Immature natural killer cell (primary cell): Measurements from ENCODE around the gene TRIO. TPM values are rescaled to one million over a fixed set of nuclear protein-coding genes. Genes with fewer than 3 reads are reported as not detected.

Experiments used
- DNase-seq, 3 donors: peaks; one replicate each; pipeline ENCODE4 v3.0.0; 2022; ENCODE audit warnings: mixed read lengths in 1 of 3
- H3K27ac Mint-ChIP-seq, 6 donors: one replicate each; pipeline ENCODE4 v1.8.0; 2020; ENCODE audit warnings: mixed read lengths in 6 of 6, mild to moderate bottlenecking in 5 of 6, inconsistent platforms in 4 of 6, moderate library complexity in 3 of 6
- H3K27me3 Mint-ChIP-seq, 3 donors: one replicate each; pipeline ENCODE4 v1.8.0; 2020 to 2021; ENCODE audit warnings: low read depth in 3 of 3, mild to moderate bottlenecking in 3 of 3, mixed read lengths in 3 of 3, moderate library complexity in 3 of 3, inconsistent platforms in 1 of 3
- H3K36me3 Mint-ChIP-seq, 3 donors: one replicate each; pipeline ENCODE4 v1.8.0; 2020; ENCODE audit warnings: mixed read lengths in 3 of 3, inconsistent platforms in 2 of 3, mild to moderate bottlenecking in 2 of 3
- H3K4me1 Mint-ChIP-seq, 2 donors: one replicate each; pipeline ENCODE4 v1.8.0; 2020; ENCODE audit warnings: inconsistent platforms in 2 of 2, mild to moderate bottlenecking in 2 of 2, mixed read lengths in 2 of 2, moderate library complexity in 1 of 2
- H3K4me3 Mint-ChIP-seq, 5 donors: one replicate each; pipeline ENCODE4 v1.8.0; 2020; ENCODE audit warnings: mild to moderate bottlenecking in 5 of 5, mixed read lengths in 5 of 5, inconsistent platforms in 3 of 5, moderate library complexity in 3 of 5
- H3K9me3 Mint-ChIP-seq, 6 donors: one replicate each; pipeline ENCODE4 v1.8.0; 2020; ENCODE audit warnings: mild to moderate bottlenecking in 6 of 6, mixed read lengths in 6 of 6, inconsistent platforms in 4 of 6, moderate library complexity in 3 of 6
- polyA plus RNA-seq, 3 donors: library from polyadenylated mRNA; unstranded; fragments of 300-500 nt; fragmentation: Illumina TruSeq; gene quantifications; one replicate each; pipeline ENCODE4 v1.2.3, GENCODE V29; 2021

The TRIO gene
- polyA plus RNA-seq, 3 donors from 2014 or later = 0.70 to 2.3 (median 1.2) TPM

DNA sequence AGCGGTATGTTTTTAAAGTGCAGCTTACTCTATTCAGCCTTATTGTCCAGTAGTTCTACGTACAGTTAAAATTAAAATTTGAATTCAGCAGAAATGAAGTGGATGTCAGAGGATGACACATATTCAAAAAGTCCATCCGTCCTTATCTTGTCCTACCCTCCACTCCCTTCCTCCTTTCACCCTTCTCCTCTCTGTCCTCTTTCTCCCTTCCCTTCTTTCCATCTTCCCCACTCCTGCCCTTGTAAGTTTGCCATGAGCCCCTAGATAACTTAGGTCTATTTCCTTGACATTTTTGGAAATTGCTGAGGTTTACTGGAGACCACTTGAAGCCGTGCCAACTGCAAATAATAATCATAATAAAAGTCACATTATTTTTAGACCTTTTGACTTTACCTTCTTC is 67.6 kb downstream of the TRIO start:
- Mint-ChIP-seq H3K9me3 (no peaks in the 10 kb centered on the region), H3K27me3 (peaks cover 0 to 6% (median 1%) of the 10 kb centered on the region in 3 donors), H3K4me1 (peaks cover 39 to 54% of the 10 kb centered on the region in 2 donors), H3K36me3 (no peaks in the 10 kb centered on the region), H3K4me3 (no peak overlapping the region), H3K27ac (no peak overlapping the region)
- DNase-seq = no peak

DNA sequence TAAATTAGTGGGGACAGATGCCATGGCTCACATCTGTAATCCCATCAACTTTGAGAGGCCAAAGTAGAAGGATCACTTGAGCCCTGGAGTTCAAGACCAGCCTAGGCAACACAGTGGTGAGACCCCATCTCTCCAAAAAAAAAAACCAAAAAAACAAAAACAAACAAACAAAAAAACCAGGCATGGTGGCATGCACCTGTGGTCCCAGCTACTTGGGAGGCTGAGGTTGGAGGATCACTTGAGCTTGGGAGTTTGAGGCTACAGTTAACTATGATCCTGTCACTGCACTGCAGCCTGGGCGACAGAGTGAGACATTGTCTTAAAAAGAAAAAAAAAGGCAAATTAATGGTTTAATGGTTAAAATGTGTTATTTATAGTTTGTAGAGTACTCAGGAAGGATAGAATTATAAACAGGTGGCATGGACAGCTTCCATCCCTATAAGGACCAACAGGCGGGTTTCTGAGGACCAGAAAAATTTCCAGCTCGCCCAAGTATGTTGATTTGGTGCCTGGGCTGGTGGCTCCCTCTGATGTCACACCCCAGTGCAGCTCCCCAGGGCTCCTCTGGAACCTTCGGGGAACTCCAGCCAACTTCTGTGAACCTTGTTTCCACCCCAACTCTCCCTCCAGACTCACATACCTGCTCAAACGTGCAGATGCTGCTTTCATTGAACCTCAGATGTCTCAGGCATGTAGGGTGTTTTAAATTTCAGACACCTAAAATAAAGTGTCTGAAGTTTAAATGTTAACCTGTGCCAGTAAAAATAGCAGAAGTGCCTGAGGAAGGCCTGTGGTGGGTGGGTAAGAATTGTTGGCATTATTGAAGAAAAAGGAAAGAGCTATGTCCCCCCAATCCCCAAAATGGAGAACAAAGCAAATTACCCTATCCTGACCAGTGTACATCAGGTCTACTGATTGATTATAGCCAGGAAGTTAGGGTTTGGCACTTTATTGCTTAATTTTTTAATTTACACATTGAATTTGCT is 69.0 kb downstream of the TRIO start:
- Mint-ChIP-seq H3K27me3 (peaks cover 0 to 7% (median 2%) of the 10 kb centered on the region in 3 donors), H3K9me3 (no peaks in the 10 kb centered on the region), H3K36me3 (no peaks in the 10 kb centered on the region), H3K27ac (peak overlapping the region in 3 of 6 donors; percentile 10 to 25 (median 13)), H3K4me3 (no peak overlapping the region), H3K4me1 (peaks cover 29 to 42% of the 10 kb centered on the region in 2 donors)
- DNase-seq = no peak

DNA sequence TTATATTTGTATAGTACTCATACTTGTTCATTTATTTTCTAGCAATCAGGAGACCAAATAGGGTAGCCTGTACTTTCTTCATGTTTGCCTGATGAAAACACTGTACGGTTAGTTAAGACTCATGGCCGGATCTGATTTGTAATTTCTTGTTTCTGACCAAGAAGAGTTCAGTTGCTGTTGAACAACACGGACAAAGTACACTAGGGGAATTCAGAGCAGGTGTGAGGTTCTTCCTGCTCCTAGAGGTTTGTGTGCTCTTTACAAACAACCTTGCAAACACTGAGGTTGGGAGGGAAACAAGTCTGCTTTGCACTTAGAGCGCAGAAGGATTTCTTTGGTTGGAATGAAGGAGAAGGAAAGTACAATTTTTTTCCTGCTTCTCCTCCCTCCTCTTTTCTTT is 69.7 kb downstream of the TRIO start:
- Mint-ChIP-seq H3K27me3 (peaks cover 0 to 7% (median 2%) of the 10 kb centered on the region in 3 donors), H3K27ac (peak overlapping the region in 4 of 6 donors; percentile 10 to 46 (median 28)), H3K4me1 (peaks cover 21 to 42% of the 10 kb centered on the region in 2 donors), H3K9me3 (no peaks in the 10 kb centered on the region), H3K36me3 (no peaks in the 10 kb centered on the region), H3K4me3 (no peak overlapping the region)
- no peak for DNase-seq

DNA sequence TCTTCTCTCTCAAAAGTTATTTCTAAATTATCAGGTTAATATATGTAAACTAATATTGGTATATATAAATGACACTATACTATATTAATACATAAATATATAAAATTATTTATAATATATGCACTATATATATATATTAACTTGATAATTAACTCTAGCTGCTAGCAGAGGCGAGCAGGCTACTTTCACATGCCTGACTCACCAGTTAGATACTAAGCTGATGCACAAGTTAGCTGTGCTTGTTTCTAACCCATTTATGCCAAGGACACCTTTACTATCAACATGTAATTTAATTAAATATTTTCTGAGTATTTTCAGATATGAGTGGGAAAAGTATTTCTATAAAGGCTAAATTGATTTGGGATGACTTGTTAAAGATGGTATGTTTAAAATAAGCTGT is 70.1 kb downstream of the TRIO start:
- Mint-ChIP-seq H3K4me1 (peaks cover 21 to 42% of the 10 kb centered on the region in 2 donors), H3K9me3 (no peaks in the 10 kb centered on the region), H3K4me3 (no peak overlapping the region), H3K36me3 (no peaks in the 10 kb centered on the region), H3K27me3 (peaks cover 0 to 7% (median 2%) of the 10 kb centered on the region in 3 donors), H3K27ac (no peak overlapping the region)
- DNase-seq = no peak

DNA sequence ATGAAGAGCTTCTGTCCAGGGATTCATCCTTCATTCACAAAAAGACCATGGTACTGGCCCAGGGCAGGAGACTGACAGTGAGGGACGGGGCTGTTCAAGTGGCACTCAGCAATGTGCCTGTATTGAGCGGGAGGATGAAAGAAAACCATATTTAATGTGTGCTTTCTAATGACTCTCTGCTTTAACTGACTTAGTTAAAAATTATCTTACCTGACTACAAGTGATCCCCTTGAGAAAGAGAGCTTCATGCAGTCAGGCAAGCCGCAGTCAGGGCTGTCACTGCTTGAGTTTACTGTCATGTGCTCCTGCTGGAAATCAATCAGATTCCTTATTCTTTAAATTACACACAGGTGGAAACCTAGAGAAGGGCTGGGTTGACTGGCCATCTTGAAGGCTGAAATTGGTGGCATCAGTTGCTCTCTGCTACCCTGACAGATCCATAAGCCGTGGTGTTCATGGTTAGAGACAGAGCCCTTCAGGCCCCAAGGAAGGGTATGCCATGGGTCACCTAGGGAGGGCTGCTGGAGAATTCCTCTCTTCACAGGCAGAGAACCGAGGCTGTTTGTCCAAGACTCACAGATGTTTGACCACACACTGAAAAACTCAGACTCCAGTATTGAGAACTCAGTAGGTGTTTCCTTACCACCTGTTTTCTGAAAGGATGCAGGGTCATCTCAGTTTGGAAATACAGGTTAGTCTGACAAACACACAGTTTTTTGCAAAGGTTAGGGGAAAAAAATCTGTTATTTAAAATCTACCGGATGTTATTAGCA is 70.9 kb downstream of the TRIO start:
- H3K27me3 Mint-ChIP-seq = peaks cover 0 to 7% (median 2%) of the 10 kb centered on the region in 3 donors
- DNase-seq = no peak
- no peak overlapping the region for H3K4me3 Mint-ChIP-seq
- peak overlapping the region in 1 of 6 donors; percentile 3 for H3K27ac Mint-ChIP-seq
- H3K9me3 Mint-ChIP-seq = no peaks in the 10 kb centered on the region
- H3K36me3 Mint-ChIP-seq = no peaks in the 10 kb centered on the region
- H3K4me1 Mint-ChIP-seq = peaks cover 25 to 44% of the 10 kb centered on the region in 2 donors

DNA sequence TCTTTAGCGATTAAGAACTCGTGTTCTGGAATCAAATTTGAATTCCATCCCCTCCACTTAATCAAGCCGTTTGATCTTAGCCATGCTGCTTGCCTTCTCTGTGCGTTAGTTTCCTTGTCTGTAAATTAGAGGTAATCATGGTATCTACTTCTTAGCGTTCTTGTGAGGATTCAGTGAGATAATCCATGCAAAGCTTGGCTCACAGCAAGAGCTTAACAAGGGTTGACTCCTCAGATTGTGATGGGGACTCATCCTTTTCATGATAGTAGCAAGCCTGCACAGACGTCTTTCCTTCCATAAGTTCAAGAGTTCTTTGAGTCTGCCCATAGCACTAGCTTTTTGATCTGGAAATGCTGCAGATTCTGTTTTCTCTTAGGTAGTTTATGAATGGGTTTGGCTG is 72.8 kb downstream of the TRIO start:
- Mint-ChIP-seq H3K4me3 (no peak overlapping the region), H3K27ac (no peak overlapping the region), H3K9me3 (no peaks in the 10 kb centered on the region), H3K27me3 (peaks cover 0 to 2% (median 2%) of the 10 kb centered on the region in 3 donors), H3K4me1 (peaks cover 23 to 48% of the 10 kb centered on the region in 2 donors), H3K36me3 (no peaks in the 10 kb centered on the region)
- DNase-seq = no peak

DNA sequence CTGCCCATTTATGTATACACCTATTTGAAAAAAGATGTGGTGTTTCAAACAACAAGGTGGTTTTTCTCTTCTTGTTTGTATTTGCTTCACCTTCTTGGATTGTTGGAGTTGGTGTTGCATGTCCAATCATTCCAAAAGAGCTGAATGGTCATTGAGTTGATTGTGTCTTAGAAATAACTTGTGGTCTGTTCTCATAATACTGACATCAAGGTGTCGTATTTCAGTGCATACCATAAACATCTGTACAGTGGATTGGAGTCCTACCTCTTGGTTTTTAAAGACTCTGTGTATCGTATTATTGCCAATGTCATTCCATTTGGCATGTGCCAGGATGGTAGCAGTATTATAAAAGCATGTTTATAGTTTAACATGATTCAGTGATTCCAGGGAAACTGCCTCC is 73.2 kb downstream of the TRIO start:
- peaks cover 28 to 52% of the 10 kb centered on the region in 2 donors for H3K4me1 Mint-ChIP-seq
- H3K9me3 Mint-ChIP-seq = no peaks in the 10 kb centered on the region
- H3K27me3 Mint-ChIP-seq = peaks cover 0 to 2% (median 2%) of the 10 kb centered on the region in 3 donors
- H3K4me3 Mint-ChIP-seq = no peak overlapping the region
- no peaks in the 10 kb centered on the region for H3K36me3 Mint-ChIP-seq
- no peak overlapping the region for H3K27ac Mint-ChIP-seq
- DNase-seq = no peak

DNA sequence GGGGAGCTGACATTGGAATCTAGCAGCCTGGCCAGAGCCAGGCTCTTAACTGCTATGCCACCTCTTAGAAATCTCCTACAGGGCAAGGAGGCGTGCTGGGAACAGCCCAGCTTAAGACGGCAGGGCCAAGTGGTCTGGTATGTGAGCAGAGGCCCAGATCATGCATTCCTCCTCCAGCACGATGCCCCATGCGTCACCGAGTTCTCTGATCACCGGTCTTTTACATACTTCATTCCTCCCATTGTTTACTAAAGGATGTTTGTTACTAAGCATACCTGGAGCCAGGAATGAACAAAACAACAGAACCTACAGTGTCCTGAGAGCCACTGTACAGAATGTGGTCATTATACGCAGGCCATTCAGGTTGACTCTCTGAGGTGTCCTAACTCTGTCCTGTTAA is 73.8 kb downstream of the TRIO start:
- Mint-ChIP-seq H3K36me3 (no peaks in the 10 kb centered on the region), H3K4me1 (peaks cover 33 to 58% of the 10 kb centered on the region in 2 donors), H3K27ac (no peak overlapping the region), H3K4me3 (no peak overlapping the region), H3K9me3 (no peaks in the 10 kb centered on the region), H3K27me3 (peaks cover 0 to 2% (median 2%) of the 10 kb centered on the region in 3 donors)
- no peak for DNase-seq

DNA sequence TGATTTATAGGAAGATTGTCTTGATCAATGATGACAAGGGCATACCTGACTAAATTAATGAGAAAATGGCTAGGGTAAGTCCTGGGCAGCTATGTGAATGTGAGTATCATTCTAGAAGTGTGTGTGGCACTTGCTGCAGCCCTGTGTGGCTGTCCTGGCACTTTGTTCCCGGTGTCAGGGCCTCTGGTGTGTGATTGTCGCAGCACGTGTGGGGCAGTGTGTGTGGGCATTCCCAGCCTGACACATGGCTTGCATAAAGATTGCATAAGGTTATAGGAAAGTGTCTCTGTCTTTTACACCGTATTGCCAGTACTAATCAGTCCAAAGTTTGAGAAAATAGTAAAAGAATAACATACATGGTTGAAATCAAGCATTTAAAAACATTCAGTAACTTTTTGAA is 74.4 kb downstream of the TRIO start:
- no peak overlapping the region for H3K27ac Mint-ChIP-seq
- no peaks in the 10 kb centered on the region for H3K9me3 Mint-ChIP-seq
- no peak for DNase-seq
- H3K36me3 Mint-ChIP-seq = no peaks in the 10 kb centered on the region
- H3K27me3 Mint-ChIP-seq = peaks cover 0 to 2% (median 2%) of the 10 kb centered on the region in 3 donors
- H3K4me1 Mint-ChIP-seq = peaks cover 36 to 59% of the 10 kb centered on the region in 2 donors
- H3K4me3 Mint-ChIP-seq = no peak overlapping the region

DNA sequence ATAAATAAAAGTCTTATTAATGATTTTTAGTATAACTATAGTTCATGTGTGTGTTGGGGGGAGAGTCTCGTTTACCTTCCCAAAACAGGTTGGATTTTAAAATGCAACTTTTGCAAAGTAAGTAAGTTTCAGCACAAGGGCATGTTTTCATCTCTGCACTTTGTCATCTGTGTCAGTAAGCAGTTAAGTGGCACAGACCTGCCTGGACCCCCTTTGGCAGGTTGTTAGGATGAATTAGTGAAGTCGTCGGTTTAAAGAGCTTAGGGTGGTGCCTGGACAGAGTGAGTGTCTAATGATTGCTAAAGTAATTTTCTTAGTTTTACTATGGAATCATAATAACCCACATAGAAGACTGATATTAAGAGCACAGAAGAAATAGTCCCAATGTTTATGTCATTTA is 74.9 kb downstream of the TRIO start:
- H3K4me1 Mint-ChIP-seq = peaks cover 37 to 59% of the 10 kb centered on the region in 2 donors
- no peaks in the 10 kb centered on the region for H3K36me3 Mint-ChIP-seq
- H3K27ac Mint-ChIP-seq = peak overlapping the region in 2 of 6 donors; percentile 54 to 75
- DNase-seq = no peak
- H3K27me3 Mint-ChIP-seq = peaks cover 0 to 2% (median 2%) of the 10 kb centered on the region in 3 donors
- H3K4me3 Mint-ChIP-seq = no peak overlapping the region
- no peaks in the 10 kb centered on the region for H3K9me3 Mint-ChIP-seq

DNA sequence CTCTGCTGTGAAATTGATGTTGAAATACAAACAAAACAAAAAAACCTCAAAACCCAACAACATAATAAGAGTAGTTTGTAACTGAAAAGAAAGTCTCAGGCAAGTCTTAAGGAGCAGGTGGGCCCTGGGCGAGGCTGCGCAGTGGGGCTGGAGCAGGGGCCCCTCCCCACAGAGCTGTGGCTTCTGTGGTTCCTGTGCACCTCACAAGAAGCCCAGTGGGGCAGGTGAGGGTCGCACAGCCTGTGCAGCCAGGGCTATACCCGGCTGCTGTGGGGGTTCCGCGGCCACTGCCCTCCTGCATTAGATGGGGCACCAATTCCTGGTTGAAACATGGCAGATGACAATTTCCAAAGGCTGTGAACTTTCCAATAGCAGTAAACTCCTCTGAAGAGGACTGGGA is 75.3 kb downstream of the TRIO start:
- H3K4me1 Mint-ChIP-seq = peaks cover 42 to 63% of the 10 kb centered on the region in 2 donors
- H3K27me3 Mint-ChIP-seq = peaks cover 0 to 4% (median 2%) of the 10 kb centered on the region in 3 donors
- H3K27ac Mint-ChIP-seq = peak overlapping the region in 2 of 6 donors; percentile 13 to 42
- DNase-seq = no peak
- H3K36me3 Mint-ChIP-seq = no peaks in the 10 kb centered on the region
- no peak overlapping the region for H3K4me3 Mint-ChIP-seq
- no peaks in the 10 kb centered on the region for H3K9me3 Mint-ChIP-seq

DNA sequence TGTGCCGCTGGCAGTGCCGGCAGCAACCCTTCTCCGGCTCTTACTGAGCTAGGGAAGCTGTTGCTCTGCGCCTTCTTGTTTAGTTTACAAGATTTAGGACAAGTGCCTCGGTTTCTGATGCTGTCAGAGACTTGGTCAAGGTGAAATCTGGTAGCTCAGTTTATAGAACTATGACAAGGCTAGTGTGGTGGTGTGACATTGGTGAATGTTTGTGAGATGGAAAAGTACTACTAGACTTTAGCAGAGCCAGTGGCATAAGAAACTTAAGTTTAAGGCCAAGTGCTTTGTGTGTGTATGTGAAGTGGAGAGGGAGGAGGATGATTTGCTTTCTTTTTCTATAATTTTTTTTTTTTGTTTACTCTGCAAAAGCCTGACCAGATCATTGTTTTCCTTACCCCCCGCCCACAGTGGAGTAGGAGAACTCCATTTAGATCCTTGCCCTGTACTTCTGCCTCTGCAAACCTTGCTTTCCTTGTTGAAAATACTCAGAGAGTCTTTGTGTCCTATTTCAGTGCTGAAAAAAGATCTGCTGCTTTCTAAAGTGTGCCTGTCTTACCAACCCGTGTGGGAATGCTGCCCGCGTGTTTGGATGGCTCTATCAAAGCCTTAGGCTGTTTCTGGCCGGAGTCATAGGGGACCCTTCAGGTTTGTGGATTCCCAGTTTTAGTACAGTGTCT is 75.9 kb downstream of the TRIO start:
- H3K4me1 Mint-ChIP-seq = peaks cover 45 to 68% of the 10 kb centered on the region in 2 donors

DNA sequence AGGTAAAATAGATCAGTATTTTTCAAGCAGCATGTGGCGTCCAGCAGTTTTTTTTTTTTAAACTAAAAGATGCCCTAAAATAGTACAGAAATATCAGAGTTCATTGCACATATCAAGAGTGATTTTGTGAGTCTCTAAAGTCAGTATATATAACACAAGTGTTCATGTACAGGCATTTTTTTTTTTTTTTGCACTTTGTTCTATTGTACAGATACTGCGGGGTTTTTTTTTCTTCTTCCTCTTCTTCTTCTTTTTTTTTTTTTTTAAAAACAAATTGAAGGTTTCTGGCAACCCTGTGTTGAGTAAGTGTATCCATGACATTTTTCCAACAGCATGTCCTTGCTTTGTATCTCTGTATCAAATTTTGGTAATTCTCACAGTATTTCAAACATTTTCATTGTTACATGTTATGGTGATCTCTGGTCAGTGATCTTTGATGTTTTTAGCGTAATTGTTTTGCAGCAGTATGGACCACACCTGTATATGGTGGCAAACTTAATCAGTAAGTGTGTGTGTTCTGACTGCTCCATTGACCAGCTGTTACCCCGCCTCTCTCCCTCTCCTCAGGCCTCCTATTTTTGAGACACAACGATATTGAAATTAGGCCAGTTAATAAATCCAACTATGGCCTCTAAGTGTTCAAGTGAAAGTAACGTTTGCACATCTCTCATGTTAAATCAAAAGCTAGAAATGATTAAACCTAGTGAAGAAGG is 76.8 kb downstream of the TRIO start:
- Mint-ChIP-seq H3K27me3 (peaks cover 0 to 4% (median 2%) of the 10 kb centered on the region in 3 donors), H3K27ac (peak overlapping the region in 3 of 6 donors; percentile 0 to 27 (median 13)), H3K4me1 (peaks cover 52 to 76% of the 10 kb centered on the region in 2 donors), H3K4me3 (no peak overlapping the region), H3K36me3 (no peaks in the 10 kb centered on the region), H3K9me3 (no peaks in the 10 kb centered on the region)
- no peak for DNase-seq

More for the DNA sequence above, 75.9 kb downstream of the TRIO start:
- Mint-ChIP-seq H3K27ac (peak overlapping the region; percentile 13 to 77 (median 38)), H3K36me3 (no peaks in the 10 kb centered on the region), H3K9me3 (no peaks in the 10 kb centered on the region), H3K27me3 (peaks cover 0 to 4% (median 2%) of the 10 kb centered on the region in 3 donors), H3K4me3 (peak overlapping the region in 1 of 5 donors; percentile 4)
- no peak for DNase-seq
